ENCODE measurements around the gene VPS13A.

DNA sequence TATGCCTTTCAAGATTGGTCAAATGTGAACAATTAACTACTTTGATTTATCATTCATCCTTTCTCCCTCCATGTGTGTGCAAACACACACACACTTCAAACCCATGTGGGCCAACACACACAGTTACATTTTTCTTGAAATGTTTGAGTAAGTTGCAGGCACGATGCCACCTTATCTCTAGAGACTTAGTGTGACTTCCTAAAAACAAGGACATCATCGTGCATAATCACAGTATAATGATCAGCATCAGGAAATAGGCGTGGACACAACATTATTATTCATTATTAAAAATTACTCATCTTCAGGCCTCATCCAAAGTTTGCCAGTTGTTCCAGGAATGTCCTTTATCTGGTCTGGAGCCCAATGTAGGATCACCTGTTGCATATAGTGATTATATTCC is 261.3 kb downstream of the VPS13A start:
- TF ChIP-seq, protein P1, sequence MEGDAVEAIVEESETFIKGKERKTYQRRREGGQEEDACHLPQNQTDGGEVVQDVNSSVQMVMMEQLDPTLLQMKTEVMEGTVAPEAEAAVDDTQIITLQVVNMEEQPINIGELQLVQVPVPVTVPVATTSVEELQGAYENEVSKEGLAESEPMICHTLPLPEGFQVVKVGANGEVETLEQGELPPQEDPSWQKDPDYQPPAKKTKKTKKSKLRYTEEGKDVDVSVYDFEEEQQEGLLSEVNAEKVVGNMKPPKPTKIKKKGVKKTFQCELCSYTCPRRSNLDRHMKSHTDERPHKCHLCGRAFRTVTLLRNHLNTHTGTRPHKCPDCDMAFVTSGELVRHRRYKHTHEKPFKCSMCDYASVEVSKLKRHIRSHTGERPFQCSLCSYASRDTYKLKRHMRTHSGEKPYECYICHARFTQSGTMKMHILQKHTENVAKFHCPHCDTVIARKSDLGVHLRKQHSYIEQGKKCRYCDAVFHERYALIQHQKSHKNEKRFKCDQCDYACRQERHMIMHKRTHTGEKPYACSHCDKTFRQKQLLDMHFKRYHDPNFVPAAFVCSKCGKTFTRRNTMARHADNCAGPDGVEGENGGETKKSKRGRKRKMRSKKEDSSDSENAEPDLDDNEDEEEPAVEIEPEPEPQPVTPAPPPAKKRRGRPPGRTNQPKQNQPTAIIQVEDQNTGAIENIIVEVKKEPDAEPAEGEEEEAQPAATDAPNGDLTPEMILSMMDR (conservative IDR thresholded peaks at IDR 0.05 in 1 of 2, IDR thresholded peaks at IDR 0.05 in 1 of 2; ENCODE audit: low read depth in 1 of 2, low read length in 2 of 2) = no peak
- no peak for TF ChIP-seq EZH2 (IDR thresholded peaks at IDR 0.05; ENCODE audit: low read length, missing control alignments)

Data from fibroblast of lung (primary cell).